C4-2B (cell line): ENCODE measurements around the gene POC5.

Experiments used
- H3K27ac ChIP-seq: fragments of 450-650 bp; 2 replicates; pipeline ENCODE4 v1.5.1; 2017
- CTCF ChIP-seq: fragments of 450-650 bp; conservative IDR thresholded peaks from 2 replicates; pipeline ENCODE4 v1.5.1; 2017; ENCODE audit warnings: mild to moderate bottlenecking
- ZFX ChIP-seq: fragments of 450-650 bp; IDR thresholded peaks from 2 replicates; pipeline ENCODE4 v1.6.1; 2017

The POC5 gene

DNA sequence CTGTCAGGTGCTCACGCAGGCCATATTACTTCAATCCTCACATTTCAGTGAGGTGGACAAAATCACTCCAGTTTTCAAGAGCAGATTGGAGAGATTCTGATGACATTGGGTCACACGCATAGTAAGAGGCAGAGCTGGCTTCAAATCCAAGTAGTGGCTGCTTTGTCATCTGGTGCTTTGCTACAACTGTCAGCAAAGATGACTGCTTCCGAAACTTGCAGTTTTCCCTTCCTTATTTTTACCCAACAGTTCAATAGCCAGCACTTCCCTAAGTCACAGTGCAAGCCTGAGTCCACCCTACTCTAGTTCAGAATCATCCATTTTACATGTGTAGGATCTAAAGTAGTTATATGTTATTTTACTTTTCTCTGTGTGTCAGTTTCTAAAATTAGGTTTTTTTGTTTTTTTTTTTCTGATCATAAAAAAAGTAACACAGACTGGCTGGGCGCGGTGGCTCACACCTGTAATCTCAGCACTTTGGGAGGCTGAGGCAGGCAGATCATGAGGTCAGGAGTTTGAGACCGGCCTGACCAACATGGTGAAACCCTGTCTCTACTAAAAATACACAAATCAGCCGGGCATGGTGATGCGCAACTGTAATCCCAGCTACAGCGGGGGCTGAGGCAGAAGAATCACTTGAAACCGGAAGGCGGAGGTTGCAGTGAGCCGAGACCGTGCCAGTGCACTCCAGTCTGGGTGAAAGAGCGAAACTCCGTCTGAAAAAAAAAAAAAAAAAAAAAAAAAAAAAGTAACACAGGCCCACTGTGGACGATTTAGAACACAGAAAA, 56.4 kb downstream of the POC5 start:
- no peak overlapping the region for H3K27ac ChIP-seq
- no peak for TF ChIP-seq CTCF
- no peak for TF ChIP-seq ZFX

DNA sequence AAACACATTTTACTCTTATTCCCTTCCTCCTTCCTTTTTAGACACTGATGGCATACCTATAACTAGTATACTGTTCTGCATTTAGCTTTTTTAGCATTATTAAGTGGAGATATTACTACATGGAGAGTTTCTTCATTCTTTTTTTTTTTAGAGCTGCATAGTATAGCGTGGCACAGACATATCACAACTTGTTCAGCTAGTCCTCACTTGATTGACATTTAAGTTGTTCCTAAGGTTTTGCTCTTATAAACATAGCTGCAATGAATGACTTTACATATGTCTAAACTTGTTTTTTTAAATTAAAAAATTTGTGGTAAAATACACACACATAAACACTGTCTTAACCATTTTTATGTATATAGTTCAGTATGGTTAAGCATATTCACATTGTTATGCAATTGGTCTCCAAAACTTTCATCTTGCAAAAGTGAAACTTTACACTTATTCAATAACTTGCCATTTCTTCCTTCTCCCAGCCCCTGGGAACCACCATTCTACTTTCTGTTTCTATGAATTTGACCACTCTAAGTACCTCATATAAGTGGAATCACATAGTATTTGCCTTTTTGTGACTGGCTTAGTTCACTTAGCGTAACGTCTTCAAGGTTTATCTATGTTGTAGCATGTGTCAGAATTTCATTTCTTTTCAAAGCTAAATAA, 57.3 kb downstream of the POC5 start:
- TF ChIP-seq ZFX (no peak), CTCF (no peak)
- H3K27ac ChIP-seq, result no peak overlapping the region

GRCh38 chr5:75656311-75657003, 60.8 kb downstream of the POC5 start:
- no peak overlapping the region for H3K27ac ChIP-seq
- TF ChIP-seq ZFX (no peak), CTCF (no peak)

GRCh38 chr5:75654693-75655295, 62.4 kb downstream of the POC5 start:
- no peak for TF ChIP-seq CTCF
- TF ChIP-seq ZFX, result no peak
- no peak overlapping the region for H3K27ac ChIP-seq

DNA sequence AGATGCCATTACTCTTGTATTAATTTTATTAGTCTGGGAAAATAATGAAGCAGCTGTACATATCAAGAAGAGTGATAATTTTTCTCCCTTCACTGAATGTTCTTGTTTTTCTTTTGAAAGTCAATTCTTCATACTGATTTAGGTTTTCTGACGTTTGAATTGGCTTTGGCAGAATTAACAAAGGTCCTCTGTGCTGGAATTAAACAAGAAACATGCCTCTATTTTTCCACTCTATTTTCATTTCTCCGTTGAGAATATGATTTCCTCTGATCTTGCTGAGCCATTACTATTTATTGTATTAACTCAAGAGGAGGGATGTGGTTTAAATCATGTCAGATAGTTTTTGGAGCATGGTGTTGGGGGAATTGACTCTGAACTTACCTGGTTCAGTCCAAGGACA, 63.7 kb downstream of the POC5 start:
- no peak overlapping the region for H3K27ac ChIP-seq
- TF ChIP-seq ZFX (no peak), CTCF (no peak)

DNA sequence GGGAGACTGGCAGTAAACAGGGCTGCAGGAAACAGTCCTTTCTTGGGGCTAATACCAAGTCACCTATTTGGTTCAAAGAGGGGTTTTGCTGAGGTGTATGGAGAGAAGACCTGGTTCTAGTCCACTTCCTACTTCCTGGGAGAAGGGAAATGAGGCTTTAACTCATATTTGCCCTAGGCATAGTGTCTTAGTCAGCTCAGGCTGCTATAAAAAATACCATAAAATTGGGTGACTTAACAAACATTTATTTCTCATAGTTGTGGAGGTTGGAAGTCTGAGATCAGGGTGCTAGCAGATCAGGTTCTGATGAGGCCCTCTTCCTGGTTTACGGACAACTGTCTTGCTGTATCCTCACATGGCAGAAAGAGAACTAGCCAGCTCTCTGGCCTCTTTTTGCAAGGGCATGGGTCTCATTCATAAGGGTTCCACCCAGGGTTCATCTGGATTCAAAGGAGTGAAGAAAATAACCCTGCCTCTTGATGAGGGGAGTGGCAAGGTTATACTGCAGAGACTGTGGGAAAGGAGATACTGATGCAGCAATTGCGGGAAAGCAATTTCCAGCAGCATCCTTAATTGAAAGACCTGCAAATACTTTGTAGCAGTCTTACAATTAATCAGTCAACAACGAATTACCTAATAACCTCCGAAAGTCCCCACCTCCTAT, 65.5 kb downstream of the POC5 start:
- TF ChIP-seq CTCF, result no peak
- TF ChIP-seq ZFX, result no peak
- no peak overlapping the region for H3K27ac ChIP-seq
